ENCODE results near the gene GARRE1.

GARRE1 gene

DNA sequence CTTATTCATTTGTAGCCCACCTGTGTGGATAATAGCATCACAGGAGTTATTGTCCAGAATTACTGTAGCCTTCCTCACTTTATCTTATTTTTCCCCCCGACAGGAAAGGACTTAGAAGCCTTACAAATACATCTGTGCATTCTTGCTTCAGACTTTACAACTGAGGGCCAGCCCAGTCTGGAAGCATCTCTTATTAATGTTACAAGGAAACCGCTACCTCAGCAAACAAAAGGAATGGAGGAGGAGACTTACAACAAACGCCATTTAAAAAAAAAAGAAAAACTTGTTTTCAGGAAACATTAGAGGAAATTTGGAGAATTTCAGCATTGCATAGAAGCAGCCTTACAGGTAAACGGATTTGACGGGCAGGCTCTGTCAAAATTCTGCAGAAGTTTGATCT is 45.2 kb downstream of the GARRE1 start:
- DNase-seq = no peak

- DNase-seq = no peak
These were observed 46.0 kb downstream of the GARRE1 start for GRCh38 chr19:34300380-34300779.

DNA sequence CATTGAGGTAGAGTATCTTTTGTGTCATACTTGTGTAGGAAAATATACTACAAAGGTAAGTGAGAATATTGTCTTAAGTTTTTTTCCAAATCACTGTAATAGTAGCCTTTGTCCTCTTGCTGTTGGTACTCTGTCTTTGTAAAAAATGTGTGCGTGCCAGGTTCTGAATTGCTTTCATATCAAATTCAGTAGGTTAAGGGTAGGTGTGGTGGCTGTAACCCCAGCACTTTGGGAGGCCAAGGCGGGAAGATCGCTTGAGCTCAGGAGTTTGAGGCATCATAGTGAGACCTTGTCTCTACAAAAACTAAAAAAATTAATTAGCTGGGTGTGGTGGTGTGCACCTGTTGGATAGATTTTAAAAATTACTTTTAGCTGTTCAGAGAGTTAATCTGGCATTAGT is 46.6 kb downstream of the GARRE1 start:
- no peak for DNase-seq

Data from islet precursor cell (in vitro differentiated cells).